Heart left ventricle (tissue), 13 donors: Measurements from ENCODE around the gene ATP11C.

Experiments
- POLR2A ChIP-seq, 2 donors: fragments of 450-650 bp; IDR thresholded peaks; one replicate each; pipeline ENCODE4 v1.6.1; 2017; ENCODE audit warnings: antibody characterized with exemption in 2 of 2, mild to moderate bottlenecking in 2 of 2, moderate library complexity in 2 of 2
- TF ChIP-seq, protein P1 (sequence below), 12 donors: fragments of 200-600 bp; sonication (generic) in 4 of 12; IDR thresholded peaks; one replicate each; pipeline versions ENCODE4 v1.5.0 to v1.8.0; 2018 to 2022; ENCODE audit warnings: antibody characterized with exemption in 12 of 12, mild to moderate bottlenecking in 5 of 12
- donor health status: ischemic (EF 13 %, LVEDD 7.1; RV severe dilation, severe dysfunction).
- donor health status: DM: no; HTN: yes; CAD: no.
- donor health status: DM: no; HTN: no; CAD: no.
- donor health status: ischemic (EF 25% LVEDD 6.9; RV normal size, moderate dysfunction).
- donor health status: ischemic (EF 25% LVEDD 5.7; RV mildly dilated, moderate dysfunction).
- donor health status: ischemic (EF 35%, LVEDD 5.7; RV mildly dilated, moderate dysfunction).
- donor health status: nonischemic (EF 11% LVEDD 7.7; RV severe dilation, severe dysfunction).
- donor health status: DM: yes; HTN: yes; CAD: no.
- donor health status: PGD.
- donor health status: ischemic (EF 29% LVEDD 5.4; RV normal size, mild dysfunction).
- donor health status: nonischemic (EF 23%, LVEDD 6.1; RV moderate dilation, normal function).

DNA sequence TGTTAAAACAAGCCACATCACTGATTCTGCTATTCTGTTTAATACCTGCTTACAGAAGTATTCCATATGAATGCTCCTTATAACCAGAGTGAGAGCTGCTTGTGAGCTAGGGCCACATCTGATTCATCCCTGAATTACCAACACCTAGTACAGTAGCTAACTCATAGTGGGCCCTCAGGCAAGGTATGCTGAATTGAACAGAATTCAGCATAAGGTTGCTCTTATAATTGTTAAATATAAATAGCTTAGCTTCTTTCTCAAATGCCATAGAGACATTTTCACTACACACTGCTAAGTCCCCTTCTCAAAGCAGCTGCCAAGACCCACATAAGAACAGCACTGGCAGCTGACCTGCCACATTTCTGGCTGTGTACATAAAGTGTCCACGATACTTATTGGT lies 197.9 kb downstream of the ATP11C start:
- TF ChIP-seq, protein P1, sequence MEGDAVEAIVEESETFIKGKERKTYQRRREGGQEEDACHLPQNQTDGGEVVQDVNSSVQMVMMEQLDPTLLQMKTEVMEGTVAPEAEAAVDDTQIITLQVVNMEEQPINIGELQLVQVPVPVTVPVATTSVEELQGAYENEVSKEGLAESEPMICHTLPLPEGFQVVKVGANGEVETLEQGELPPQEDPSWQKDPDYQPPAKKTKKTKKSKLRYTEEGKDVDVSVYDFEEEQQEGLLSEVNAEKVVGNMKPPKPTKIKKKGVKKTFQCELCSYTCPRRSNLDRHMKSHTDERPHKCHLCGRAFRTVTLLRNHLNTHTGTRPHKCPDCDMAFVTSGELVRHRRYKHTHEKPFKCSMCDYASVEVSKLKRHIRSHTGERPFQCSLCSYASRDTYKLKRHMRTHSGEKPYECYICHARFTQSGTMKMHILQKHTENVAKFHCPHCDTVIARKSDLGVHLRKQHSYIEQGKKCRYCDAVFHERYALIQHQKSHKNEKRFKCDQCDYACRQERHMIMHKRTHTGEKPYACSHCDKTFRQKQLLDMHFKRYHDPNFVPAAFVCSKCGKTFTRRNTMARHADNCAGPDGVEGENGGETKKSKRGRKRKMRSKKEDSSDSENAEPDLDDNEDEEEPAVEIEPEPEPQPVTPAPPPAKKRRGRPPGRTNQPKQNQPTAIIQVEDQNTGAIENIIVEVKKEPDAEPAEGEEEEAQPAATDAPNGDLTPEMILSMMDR (IDR thresholded peaks at IDR 0.05), result no peak
- TF ChIP-seq POLR2A (IDR thresholded peaks at IDR 0.05), result no peak
